Heart right ventricle (tissue), 16 donors: ENCODE data around the gene PCDHGA11. TPM values are rescaled to one million over a fixed set of nuclear protein-coding genes. Genes with fewer than 3 reads are reported as not detected.
"Not testable (repeated sequence)": the region's sequence is repeated elsewhere in the genome, so short reads cannot be mapped to it uniquely, and the experiment has no call there.

Source experiments
- ATAC-seq, 8 donors: fragments of 200-7000 bp; cut with Tn5 transposase; one replicate each; pipeline ENCODE4 v1.9.1; 2020; ENCODE audit warnings: mild to moderate bottlenecking in 8 of 8, moderate library complexity in 8 of 8, moderate number of reproducible peaks in 1 of 8
- DNase-seq, 2 donors: peaks; one replicate each; pipeline ENCODE4 v3.0.0-alpha.2; 2020
- H3K27ac ChIP-seq, 10 donors: fragments of 200-600 bp; sonication (generic) in 2 of 10; one replicate each; pipeline versions ENCODE4 v1.5.0 to v1.8.0; 2020 to 2022; ENCODE audit warnings: mild to moderate bottlenecking in 3 of 10
- H3K27me3 ChIP-seq, 7 donors: fragments of 200-600 bp; one replicate each; pipeline ENCODE4 v1.8.0; 2021 to 2022; ENCODE audit warnings: mild to moderate bottlenecking in 2 of 7
- H3K36me3 ChIP-seq, 9 donors: fragments of 200-600 bp; sonication (generic) in 1 of 9; one replicate each; pipeline versions ENCODE4 v1.5.0 to v1.8.0; 2020 to 2022; ENCODE audit warnings: mild to moderate bottlenecking in 2 of 9
- H3K4me1 ChIP-seq, 9 donors: fragments of 200-600 bp; sonication (generic) in 1 of 9; one replicate each; pipeline versions ENCODE4 v1.5.0 to v1.8.0; 2020 to 2022; ENCODE audit warnings: mild to moderate bottlenecking in 4 of 9
- H3K4me3 ChIP-seq, 10 donors: fragments of 200-600 bp; sonication (generic) in 2 of 10; one replicate each; pipeline versions ENCODE4 v1.5.0 to v1.8.0; 2020 to 2022; ENCODE audit warnings: mild to moderate bottlenecking in 7 of 10, moderate library complexity in 2 of 10
- H3K9me3 ChIP-seq, 11 donors: fragments of 200-600 bp in 10 of 11; sonication (generic) in 2 of 11; one replicate each; pipeline versions ENCODE4 v1.5.0 to v1.8.0; 2013 to 2022; ENCODE audit warnings: mild to moderate bottlenecking in 2 of 11, control low read depth in 1 of 11, moderate library complexity in 1 of 11
- CTCF ChIP-seq, 9 donors: fragments of 200-600 bp; sonication (generic) in 2 of 9; IDR thresholded peaks; one replicate each; pipeline versions ENCODE4 v1.5.0 to v1.8.0; 2021 to 2022; ENCODE audit warnings: antibody characterized with exemption in 9 of 9, mild to moderate bottlenecking in 5 of 9, moderate library complexity in 1 of 9
- WGBS, 2 donors: extraction: QIAGEN DNeasy Blood & Tissue Kit; methylation state at CpG; one replicate each; pipeline ENCODE4 v1.1.7; 2013; ENCODE audit warnings: inconsistent platforms in 1 of 2; 5-methylcytosine and 5-hydroxymethylcytosine counted together
- intact Hi-C, 10 donors: fragments of 100-400 bp; cut with DNase I; formaldehyde crosslinking; loops; one replicate each; pipeline versions ENCODE4 v1.11.1 to v1.14.2; 2022
- polyA plus RNA-seq, 2 donors: library from polyadenylated mRNA; stranded (reverse); fragments of 200-250 nt; gene quantifications; one replicate each; pipeline ENCODE4 v1.2.3, GENCODE V29; 2013
- total RNA-seq, 10 donors: library from RNA; stranded (reverse); fragmentation: NEBNext Ultra II Directional in 3 of 10; extraction: Animal tissue kit (Norgen Biotek cat#: 25700) in 3 of 10; gene quantifications; one replicate each; pipeline versions ENCODE4 v1.2.1 to v1.2.4, GENCODE V29; 2021 to 2023
- donor health status: Arrhythmogenic right ventricular cardiomyopathy.
- donor health status: ischemic (EF 13 %, LVEDD 7.1; RV severe dilation, severe dysfunction).
- donor health status: healthy with polysubstance abuse.
- donor health status: DM: no; HTN: yes; CAD: no.
- donor health status: DM: no; HTN: no; CAD: no.
- donor health status: ischemic (EF 25% LVEDD 6.9; RV normal size, moderate dysfunction).
- donor health status: ischemic (EF 25% LVEDD 5.7; RV mildly dilated, moderate dysfunction).
- donor health status: healthy.
- donor health status: DM: yes; HTN: yes; CAD: no.
- donor health status: Ischemic cardiomyopathy.
- donor health status: ischemic (EF 35%, LVEDD 5.7; RV mildly dilated, moderate dysfunction).
- donor health status: nonischemic (EF 11% LVEDD 7.7; RV severe dilation, severe dysfunction).
- donor health status: DM: yes; HTN: yes; CAD: no.
- donor health status: PGD.
- donor health status: ischemic (EF 29% LVEDD 5.4; RV normal size, mild dysfunction).
- donor health status: nonischemic (EF 23%, LVEDD 6.1; RV moderate dilation, normal function).

PCDHGA11 gene
- total and polyA plus RNA-seq, 12 donors: 0.74 to 8.5 (median 5.4) TPM

DNA sequence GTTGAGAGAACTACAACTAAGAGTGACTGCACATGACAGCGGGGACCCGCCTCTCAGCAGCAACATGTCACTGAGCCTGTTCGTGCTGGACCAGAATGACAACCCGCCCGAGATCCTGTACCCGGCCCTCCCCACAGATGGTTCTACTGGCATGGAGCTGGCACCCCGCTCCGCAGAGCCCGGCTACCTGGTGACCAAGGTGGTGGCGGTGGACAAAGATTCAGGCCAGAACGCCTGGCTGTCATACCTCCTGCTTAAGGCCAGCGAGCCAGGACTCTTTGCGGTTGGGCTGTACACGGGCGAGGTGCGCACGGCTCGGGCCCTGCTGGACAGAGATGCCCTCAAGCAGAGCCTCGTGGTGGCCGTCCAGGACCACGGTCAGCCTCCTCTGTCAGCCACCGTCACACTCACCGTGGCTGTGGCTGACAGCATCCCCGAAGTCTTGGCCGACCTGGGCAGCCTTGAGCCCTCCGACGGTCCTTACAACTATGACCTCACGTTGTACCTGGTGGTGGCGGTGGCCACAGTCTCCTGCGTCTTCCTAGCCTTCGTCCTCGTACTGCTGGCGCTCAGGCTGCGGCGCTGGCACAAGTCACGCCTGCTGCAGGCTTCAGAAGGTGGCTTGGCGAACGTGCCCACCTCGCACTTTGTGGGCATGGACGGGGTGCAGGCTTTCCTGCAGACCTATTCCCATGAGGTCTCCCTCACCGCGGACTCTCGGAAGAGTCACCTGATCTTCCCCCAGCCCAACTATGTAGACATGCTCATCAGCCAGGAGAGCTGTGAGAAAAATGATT lies 36.2 kb upstream of the PCDHGA11 start:
- peaks cover 0 to 27% (median 0%) of the 10 kb centered on the region in 9 donors for H3K36me3 ChIP-seq
- peak in 1 of 8 donors; percentile 17 for ATAC-seq
- no peak overlapping the region for H3K27ac ChIP-seq
- H3K27me3 ChIP-seq: peaks cover 0 to 54% (median 0%) of the 10 kb centered on the region in 7 donors
- DNase-seq: no peak
- 49 to 58% methylated on average over 43 of the region's 43 CpGs for WGBS, 2 donors
- H3K4me1 ChIP-seq: peaks cover 0 to 6% (median 0%) of the 10 kb centered on the region in 9 donors
- no peak overlapping the region for H3K4me3 ChIP-seq
- intact Hi-C loops: no loop called here
- H3K9me3 ChIP-seq: peaks cover 0 to 97% (median 53%) of the 10 kb centered on the region in 11 donors
- no peak for TF ChIP-seq CTCF (IDR thresholded peaks at IDR 0.05)

GRCh38 chr5:141387557-141388311 lies 33.1 kb upstream of the PCDHGA11 start, which contains the start of gene PCDHGB4:
Gene PCDHGB4, plus strand, starts transcription at chr5:141387698. Its CDS starts 187 bp downstream, at chr5:141387885.
- intact Hi-C loops, DNase-seq, H3K27ac ChIP-seq: not testable (repeated sequence)
- Histone ChIP-seq H3K9me3 (peaks cover 0 to 97% (median 57%) of the 10 kb centered on the region in 11 donors), H3K36me3 (peaks cover 0 to 28% (median 0%) of the 10 kb centered on the region in 9 donors), H3K27me3 (peaks cover 0 to 50% (median 0%) of the 10 kb centered on the region in 7 donors), H3K4me1 (peaks cover 0 to 14% (median 0%) of the 10 kb centered on the region in 9 donors), H3K4me3 (peak within 1 kb of the TSS in 7 of 10 donors; percentile 4 to 42 (median 34))
- 16 to 18% methylated on average over 19 to 20 of the region's 40 CpGs for WGBS, 2 donors
- TF ChIP-seq CTCF (IDR thresholded peaks at IDR 0.05): peak; percentile 14 to 64 (median 53)
- peak; percentile 79 to 92 (median 85) for ATAC-seq

- Histone ChIP-seq H3K4me3 (no peak overlapping the region), H3K9me3 (peaks cover 0 to 97% (median 62%) of the 10 kb centered on the region in 11 donors), H3K4me1 (peaks cover 0 to 14% (median 0%) of the 10 kb centered on the region in 9 donors), H3K27ac (no peak overlapping the region), H3K36me3 (peaks cover 0 to 28% (median 3%) of the 10 kb centered on the region in 9 donors), H3K27me3 (peaks cover 0 to 50% (median 0%) of the 10 kb centered on the region in 7 donors)
- DNase-seq (no peak), ATAC-seq (no peak)
- 56 to 58% methylated on average over 10 of the region's 10 CpGs for WGBS, 2 donors
- TF ChIP-seq CTCF (IDR thresholded peaks at IDR 0.05): no peak
- intact Hi-C loops: no loop called here
These were observed 32.2 kb upstream of the PCDHGA11 start for GRCh38 chr5:141388661-141389060.
